LNCaP clone FGC (cell line): Measurements from ENCODE around the gene AOX1.
"Not testable (repeated sequence)": the region's sequence is repeated elsewhere in the genome, so short reads cannot be mapped to it uniquely, and the experiment has no call there.

Experiments
- DNase-seq: peaks from one replicate; pipeline ENCODE4 v3.0.0-alpha.2; 2011; ENCODE audit warnings: low read depth
- H3K4me3 ChIP-seq: 2 replicates; pipeline ENCODE4 v1.5.1; 2011; ENCODE audit warnings: mild to moderate bottlenecking, low read depth, low read length, control low read depth
- TF ChIP-seq, protein P1 (sequence below): IDR thresholded peaks from 2 replicates; pipeline ENCODE4 v1.5.1; 2012; ENCODE audit warnings: mild to moderate bottlenecking; ENCODE audit not compliant: control insufficient read depth, insufficient read depth; ENCODE audit errors: extremely low read depth

Gene AOX1

DNA sequence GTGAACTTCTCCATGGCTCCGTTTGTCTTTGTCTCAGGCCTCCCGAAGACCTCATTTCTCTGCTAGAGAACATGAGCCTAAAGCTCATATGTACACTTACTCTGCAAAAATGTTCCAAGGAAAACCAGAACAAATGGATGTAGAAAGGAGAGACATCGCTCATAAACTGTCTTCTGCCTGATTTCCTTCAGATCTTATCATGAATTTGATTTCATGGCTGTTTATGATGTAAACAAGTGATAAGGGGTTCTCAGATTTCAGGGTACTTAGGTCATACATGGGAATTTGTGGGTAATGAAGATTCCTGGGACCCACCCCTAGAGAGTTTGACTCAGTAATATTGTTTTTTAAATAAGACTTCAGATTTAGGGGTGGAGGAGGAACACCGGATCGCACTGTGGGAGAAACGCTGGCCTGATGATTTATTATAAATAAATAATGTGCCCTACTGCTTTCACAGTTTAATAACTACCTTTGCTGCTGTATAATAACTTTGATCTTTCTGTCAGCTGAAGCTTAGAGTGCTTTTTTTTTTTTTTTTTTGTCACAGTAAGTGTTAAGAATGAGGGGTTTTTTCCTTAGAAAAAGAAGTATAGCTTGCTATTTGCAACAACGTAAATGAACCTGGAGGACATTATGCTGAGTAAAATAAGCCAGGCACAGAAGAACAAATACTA, 14.9 kb downstream of the AOX1 start:
- no peak for DNase-seq
- no peak overlapping the region for H3K4me3 ChIP-seq
- TF ChIP-seq, protein P1, sequence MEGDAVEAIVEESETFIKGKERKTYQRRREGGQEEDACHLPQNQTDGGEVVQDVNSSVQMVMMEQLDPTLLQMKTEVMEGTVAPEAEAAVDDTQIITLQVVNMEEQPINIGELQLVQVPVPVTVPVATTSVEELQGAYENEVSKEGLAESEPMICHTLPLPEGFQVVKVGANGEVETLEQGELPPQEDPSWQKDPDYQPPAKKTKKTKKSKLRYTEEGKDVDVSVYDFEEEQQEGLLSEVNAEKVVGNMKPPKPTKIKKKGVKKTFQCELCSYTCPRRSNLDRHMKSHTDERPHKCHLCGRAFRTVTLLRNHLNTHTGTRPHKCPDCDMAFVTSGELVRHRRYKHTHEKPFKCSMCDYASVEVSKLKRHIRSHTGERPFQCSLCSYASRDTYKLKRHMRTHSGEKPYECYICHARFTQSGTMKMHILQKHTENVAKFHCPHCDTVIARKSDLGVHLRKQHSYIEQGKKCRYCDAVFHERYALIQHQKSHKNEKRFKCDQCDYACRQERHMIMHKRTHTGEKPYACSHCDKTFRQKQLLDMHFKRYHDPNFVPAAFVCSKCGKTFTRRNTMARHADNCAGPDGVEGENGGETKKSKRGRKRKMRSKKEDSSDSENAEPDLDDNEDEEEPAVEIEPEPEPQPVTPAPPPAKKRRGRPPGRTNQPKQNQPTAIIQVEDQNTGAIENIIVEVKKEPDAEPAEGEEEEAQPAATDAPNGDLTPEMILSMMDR, result no peak

DNA sequence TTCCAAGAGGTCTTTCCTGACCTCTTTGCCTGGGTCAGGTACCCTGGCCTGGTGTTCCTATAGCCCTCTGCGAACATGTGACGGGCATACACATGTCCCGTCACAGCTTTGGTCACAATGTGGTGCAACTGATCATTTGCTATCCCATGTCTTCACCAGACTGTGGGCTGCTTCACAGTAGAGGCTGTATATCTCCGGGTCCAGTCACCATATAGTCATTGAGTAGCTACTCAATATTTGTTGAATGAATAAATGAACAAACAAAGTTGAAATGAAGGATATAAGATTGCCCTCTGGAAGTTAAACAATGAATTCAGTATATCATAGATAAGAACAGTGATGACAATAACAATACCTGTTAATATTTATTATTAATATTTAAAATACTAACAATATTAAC, 16.8 kb downstream of the AOX1 start:
- DNase-seq, result no peak

DNA sequence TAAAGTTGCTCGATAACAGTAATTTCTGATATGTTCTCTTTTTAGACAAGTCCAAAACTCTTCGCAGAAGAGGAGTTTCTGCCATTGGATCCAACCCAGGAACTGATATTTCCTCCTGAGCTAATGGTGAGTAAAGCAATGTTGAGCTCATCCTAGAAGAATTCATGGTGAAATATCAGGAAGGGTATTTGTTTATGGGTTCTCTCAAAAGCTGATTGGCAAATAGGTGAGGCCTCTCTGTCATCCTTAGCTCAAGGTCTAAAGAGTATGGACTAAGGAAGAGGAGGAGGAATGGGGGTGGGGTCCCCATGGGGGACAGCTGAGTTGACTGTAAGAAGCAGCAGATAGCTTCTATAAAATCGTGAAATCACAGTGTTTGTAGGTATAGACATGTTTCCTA, 18.2 kb downstream of the AOX1 start:
- TF ChIP-seq, protein P1, result no peak
- DNase-seq, result no peak
- H3K4me3 ChIP-seq, result no peak overlapping the region

More for the DNA sequence above, 16.8 kb downstream of the AOX1 start:
- TF ChIP-seq, protein P1, result no peak
- no peak overlapping the region for H3K4me3 ChIP-seq

DNA sequence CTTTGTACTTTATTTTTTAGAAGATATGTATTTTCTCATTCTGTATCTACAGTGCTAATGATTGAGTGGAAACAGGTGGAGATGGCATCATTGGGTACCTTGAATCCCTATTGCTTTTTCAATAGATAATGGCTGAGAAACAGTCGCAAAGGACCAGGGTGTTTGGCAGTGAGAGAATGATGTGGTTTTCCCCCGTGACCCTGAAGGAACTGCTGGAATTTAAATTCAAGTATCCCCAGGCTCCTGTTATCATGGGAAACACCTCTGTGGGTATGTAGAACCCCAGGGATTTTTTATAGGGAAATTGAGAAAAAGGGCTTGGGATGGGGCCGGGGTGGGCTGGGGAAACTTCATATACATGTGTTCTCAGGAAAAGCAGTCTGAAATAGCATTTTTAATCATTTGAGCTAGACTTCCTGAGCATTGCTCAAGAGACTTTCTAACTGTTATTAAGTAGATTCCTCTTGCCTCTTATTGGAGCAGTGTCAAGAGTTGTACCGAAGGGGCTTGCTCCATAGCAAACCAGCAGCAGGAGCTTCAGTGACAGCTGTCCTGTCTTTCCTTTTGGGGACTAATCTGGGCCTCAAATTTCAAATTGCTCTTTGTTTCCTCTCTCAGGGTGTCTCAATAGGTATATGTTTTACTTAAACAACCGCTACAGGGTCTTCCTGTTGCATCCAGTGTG, 18.9 kb downstream of the AOX1 start:
- H3K4me3 ChIP-seq, result no peak overlapping the region
- TF ChIP-seq, protein P1, result no peak
- DNase-seq, result no peak

DNA sequence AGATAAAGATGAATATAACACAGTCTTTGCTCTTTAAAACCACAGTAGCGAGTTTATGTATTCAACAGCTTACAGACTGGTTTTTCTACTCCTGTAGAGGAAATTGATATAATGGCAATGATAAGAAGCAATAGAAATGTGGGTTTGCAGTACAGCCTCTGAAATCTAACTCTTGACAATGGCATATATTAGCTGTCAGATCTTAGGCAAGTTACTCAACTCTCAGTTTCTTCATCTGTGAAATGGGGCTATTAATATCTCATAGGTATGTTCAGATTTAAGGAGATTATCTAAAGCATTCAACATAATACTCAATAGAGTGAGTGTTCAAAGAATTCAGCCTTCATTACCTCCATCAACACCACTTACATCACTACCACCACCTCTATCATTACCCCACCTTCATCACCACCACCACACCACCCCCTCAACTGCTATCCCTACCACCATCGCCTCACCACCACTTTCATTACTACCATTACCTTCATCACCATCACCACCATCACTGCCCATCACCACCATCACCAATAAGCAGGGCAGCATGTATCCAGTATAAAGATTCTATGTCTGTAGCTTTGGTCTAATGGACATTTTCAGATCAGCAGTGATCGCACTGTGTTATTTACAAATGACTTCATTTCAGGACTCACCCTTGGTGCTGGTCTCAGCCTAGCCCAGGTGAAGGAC, 22.7 kb downstream of the AOX1 start:
- no peak overlapping the region for H3K4me3 ChIP-seq
- TF ChIP-seq, protein P1, result no peak
- DNase-seq, result no peak

DNA sequence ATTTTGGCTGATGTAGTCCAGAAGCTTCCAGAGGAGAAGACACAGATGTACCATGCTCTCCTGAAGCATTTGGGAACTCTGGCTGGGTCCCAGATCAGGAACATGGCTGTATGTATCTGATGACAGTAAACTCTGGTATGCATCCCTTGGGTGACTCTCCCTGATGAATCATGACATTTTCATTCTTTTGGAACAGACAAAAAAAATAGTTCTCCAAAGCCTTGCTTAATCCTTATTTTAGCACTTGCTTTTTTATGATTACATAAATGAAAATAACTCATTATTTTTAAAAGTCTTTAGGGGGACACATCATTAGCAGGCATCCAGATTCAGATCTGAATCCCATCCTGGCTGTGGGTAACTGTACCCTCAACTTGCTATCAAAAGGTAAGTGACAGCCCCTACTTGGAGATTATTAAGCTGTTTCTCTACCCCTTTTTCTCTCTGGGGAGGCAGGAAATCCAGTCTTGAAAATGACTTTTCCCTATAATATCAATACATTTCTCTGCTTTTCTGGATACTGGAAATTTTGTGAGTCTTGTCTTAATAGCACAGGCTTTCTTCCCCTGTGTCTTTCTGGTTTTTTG, 23.3 kb downstream of the AOX1 start:
- no peak overlapping the region for H3K4me3 ChIP-seq
- no peak for DNase-seq
- TF ChIP-seq, protein P1, result no peak

DNA sequence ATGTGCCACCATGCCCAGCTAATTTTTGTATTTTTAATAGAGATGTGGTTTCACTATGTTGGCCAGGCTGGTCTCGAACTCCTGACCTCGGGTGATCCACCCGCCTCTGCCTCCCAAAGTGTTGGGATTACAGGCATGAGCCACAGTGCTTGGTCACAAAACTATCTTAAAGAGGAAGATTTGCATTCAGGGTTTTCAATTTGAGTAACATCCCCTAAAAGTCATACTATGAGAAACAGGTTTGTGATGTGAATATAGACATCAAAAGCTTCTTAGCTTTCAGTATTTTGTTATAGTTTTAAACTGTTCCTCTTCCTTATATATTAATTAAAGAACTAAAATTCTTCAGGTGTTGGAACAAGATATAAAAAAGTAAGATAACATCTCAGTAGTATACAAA, 24.4 kb downstream of the AOX1 start:
- not testable (repeated sequence) for H3K4me3 ChIP-seq, DNase-seq
